Neural progenitor cell (in vitro differentiated cells): ENCODE measurements around the gene DPT. TPM values are rescaled to one million over a fixed set of nuclear protein-coding genes. Genes with fewer than 3 reads are reported as not detected.
A peak's percentile ranks its signal among the peaks of the same experiment; 100 is the strongest.

Experiments
- DNase-seq: peaks from one replicate; pipeline ENCODE4 v3.0.0-alpha.2; 2016; ENCODE audit warnings: low spot score
- H2AFZ ChIP-seq: fragments of 200-600 bp; sonication (generic); replicated peaks from 2 replicates; pipeline ENCODE4 v1.6.1; 2016; ENCODE audit warnings: antibody characterized with exemption
- H3F3A ChIP-seq: fragments of 200-600 bp; sonication (generic); 2 replicates; pipeline ENCODE4 v1.6.1; 2016; ENCODE audit warnings: antibody characterized with exemption, low read depth
- H3K27ac ChIP-seq: fragments of 200-600 bp; sonication (generic); 2 replicates; pipeline ENCODE4 v1.5.1; 2016; ENCODE audit warnings: mild to moderate bottlenecking
- H3K27me3 ChIP-seq: fragments of 200-600 bp; sonication (generic); 2 replicates; pipeline ENCODE4 v1.6.1; 2016; ENCODE audit warnings: mild to moderate bottlenecking, moderate library complexity
- H3K36me3 ChIP-seq: fragments of 200-600 bp; sonication (generic); 2 replicates; pipeline ENCODE4 v1.5.1; 2016
- H3K4me1 ChIP-seq: fragments of 200-600 bp; sonication (generic); 2 replicates; pipeline ENCODE4 v1.6.1; 2016; ENCODE audit warnings: mixed run types
- H3K4me2 ChIP-seq: fragments of 200-600 bp; sonication (generic); 2 replicates; pipeline ENCODE4 v1.6.1; 2016
- H3K4me3 ChIP-seq: fragments of 200-600 bp; sonication (generic); 2 replicates; pipeline ENCODE4 v1.5.1; 2016
- H3K79me2 ChIP-seq: fragments of 200-600 bp; sonication (generic); 2 replicates; pipeline ENCODE4 v1.6.1; 2016; ENCODE audit warnings: low read depth
- H3K9ac ChIP-seq: fragments of 200-600 bp; sonication (generic); 2 replicates; pipeline ENCODE4 v1.6.1; 2016
- H3K9me3 ChIP-seq: fragments of 200-600 bp; sonication (generic); 2 replicates; pipeline ENCODE4 v1.5.1; 2016; ENCODE audit warnings: low read depth
- H4K20me1 ChIP-seq: fragments of 200-600 bp; sonication (generic); 2 replicates; pipeline ENCODE4 v1.6.1; 2016; ENCODE audit warnings: low read depth
- H3K27ac Mint-ChIP-seq: 3 replicates; pipeline ENCODE4 v1.8.0; 2021; ENCODE audit warnings: mixed read lengths
- H3K27me3 Mint-ChIP-seq: 2 replicates; pipeline ENCODE4 v1.8.0; 2022; ENCODE audit warnings: low read depth, mild to moderate bottlenecking, inconsistent platforms, moderate library complexity, mixed read lengths; ENCODE audit not compliant: insufficient read depth
- H3K36me3 Mint-ChIP-seq: 3 replicates; pipeline ENCODE4 v1.8.0; 2021; ENCODE audit warnings: mixed read lengths
- H3K4me1 Mint-ChIP-seq: 3 replicates; pipeline ENCODE4 v1.8.0; 2021; ENCODE audit warnings: mixed read lengths
- H3K4me3 Mint-ChIP-seq: 3 replicates; pipeline ENCODE4 v1.8.0; 2021; ENCODE audit warnings: mild to moderate bottlenecking, moderate library complexity, mixed read lengths
- H3K9me3 Mint-ChIP-seq: 3 replicates; pipeline ENCODE4 v1.8.0; 2020; ENCODE audit warnings: mixed read lengths
- EZH2 ChIP-seq: fragments of 200-600 bp; sonication (generic); IDR thresholded peaks from 2 replicates; pipeline ENCODE4 v1.6.1; 2017; ENCODE audit warnings: antibody characterized with exemption, mild to moderate bottlenecking, moderate library complexity
- EZH2phosphoT487 ChIP-seq: fragments of 200-600 bp; sonication (generic); IDR thresholded peaks from 2 replicates; pipeline ENCODE4 v1.6.1; 2017; ENCODE audit warnings: antibody characterized with exemption
- total RNA-seq: library from RNA; depleted of rRNA; stranded (reverse); fragments of >200 nt; gene quantifications from 2 replicates; pipeline ENCODE4 v1.2.3, GENCODE V29; 2015; ENCODE audit warnings: low replicate concordance
- TF ChIP-seq, protein P1 (sequence below): fragments of 200-600 bp; sonication (generic); IDR thresholded peaks from 2 replicates; pipeline ENCODE4 v1.5.1; 2017; ENCODE audit warnings: antibody characterized with exemption, mild to moderate bottlenecking

The DPT gene
- total RNA-seq, 1 donor from 2014 or later: not detected

DNA sequence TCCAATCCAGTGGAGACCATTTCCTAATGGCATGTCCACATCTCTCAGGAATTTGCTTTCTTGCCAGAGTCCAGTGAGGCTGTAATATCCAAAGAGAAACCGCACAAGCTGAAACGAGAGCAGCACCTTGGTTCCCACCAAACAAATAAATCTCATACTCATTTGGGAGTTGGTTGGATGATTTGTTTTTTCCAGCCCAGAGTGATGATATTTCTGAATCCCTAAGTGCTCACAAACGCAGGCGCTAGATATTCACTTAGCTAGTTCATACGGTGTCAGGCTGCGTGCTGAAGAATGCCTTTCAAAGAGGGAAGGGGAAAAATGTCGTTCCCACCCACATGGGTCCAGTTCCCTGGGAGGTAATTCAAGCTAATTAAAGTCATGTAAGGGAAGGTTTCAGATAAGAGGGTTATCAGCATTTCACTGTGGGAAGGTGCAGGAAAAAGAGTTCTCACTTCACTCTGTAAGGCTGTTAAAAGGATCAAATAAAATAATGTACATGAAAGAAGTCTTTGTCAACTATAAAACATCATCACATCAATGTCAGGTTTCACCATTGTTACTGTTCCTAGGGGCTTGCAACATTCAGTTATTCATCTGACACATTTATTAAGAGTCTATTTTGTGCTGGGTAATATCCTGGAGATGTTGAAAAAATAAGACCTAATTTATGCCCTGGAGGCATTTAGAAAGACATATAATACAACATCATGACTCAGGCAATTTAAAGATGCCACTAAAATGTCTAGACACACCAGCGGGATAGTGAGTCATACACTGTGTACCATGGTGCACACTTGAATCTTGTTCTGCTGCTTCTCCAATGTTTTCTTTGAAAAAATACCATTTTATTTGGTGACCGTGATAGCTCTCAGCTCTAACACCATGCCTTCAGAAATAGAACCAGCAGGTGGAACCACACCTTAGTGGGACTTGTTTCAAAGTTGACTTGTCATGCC lies 19.3 kb downstream of the DPT start:
- peaks cover 14% of the 10 kb centered on the region for H3K4me1 Mint-ChIP-seq
- Histone ChIP-seq H3K4me1 (no peaks in the 10 kb centered on the region), H3F3A (no peaks in the 10 kb centered on the region), H3K36me3 (no peaks in the 10 kb centered on the region), H4K20me1 (no peaks in the 10 kb centered on the region), H3K79me2 (no peaks in the 10 kb centered on the region), H3K4me2 (no peak overlapping the region), H3K9ac (no peak overlapping the region), H3K27ac (no peak overlapping the region), H3K27me3 (no peaks in the 10 kb centered on the region), H2AFZ (no peak overlapping the region), H3K9me3 (no peaks in the 10 kb centered on the region), H3K4me3 (no peak overlapping the region)
- TF ChIP-seq EZH2: no peak
- no peak for TF ChIP-seq EZH2phosphoT487
- TF ChIP-seq, protein P1, sequence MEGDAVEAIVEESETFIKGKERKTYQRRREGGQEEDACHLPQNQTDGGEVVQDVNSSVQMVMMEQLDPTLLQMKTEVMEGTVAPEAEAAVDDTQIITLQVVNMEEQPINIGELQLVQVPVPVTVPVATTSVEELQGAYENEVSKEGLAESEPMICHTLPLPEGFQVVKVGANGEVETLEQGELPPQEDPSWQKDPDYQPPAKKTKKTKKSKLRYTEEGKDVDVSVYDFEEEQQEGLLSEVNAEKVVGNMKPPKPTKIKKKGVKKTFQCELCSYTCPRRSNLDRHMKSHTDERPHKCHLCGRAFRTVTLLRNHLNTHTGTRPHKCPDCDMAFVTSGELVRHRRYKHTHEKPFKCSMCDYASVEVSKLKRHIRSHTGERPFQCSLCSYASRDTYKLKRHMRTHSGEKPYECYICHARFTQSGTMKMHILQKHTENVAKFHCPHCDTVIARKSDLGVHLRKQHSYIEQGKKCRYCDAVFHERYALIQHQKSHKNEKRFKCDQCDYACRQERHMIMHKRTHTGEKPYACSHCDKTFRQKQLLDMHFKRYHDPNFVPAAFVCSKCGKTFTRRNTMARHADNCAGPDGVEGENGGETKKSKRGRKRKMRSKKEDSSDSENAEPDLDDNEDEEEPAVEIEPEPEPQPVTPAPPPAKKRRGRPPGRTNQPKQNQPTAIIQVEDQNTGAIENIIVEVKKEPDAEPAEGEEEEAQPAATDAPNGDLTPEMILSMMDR: no peak
- H3K4me3 Mint-ChIP-seq: no peak overlapping the region
- H3K36me3 Mint-ChIP-seq: no peaks in the 10 kb centered on the region
- peak; percentile 27 for DNase-seq
- H3K27me3 Mint-ChIP-seq: no peaks in the 10 kb centered on the region
- H3K27ac Mint-ChIP-seq: peak overlapping the region; percentile 19
- H3K9me3 Mint-ChIP-seq: no peaks in the 10 kb centered on the region

GRCh38 chr1:168708698-168709404 lies 20.2 kb downstream of the DPT start:
- TF ChIP-seq EZH2: no peak
- TF ChIP-seq EZH2phosphoT487: no peak
- TF ChIP-seq, protein P1: no peak
- H4K20me1 ChIP-seq: no peaks in the 10 kb centered on the region
- no peak overlapping the region for H3K4me3 ChIP-seq
- peaks cover 14% of the 10 kb centered on the region for H3K4me1 Mint-ChIP-seq
- peaks cover 2% of the 10 kb centered on the region for H3K27me3 Mint-ChIP-seq
- H3K27ac ChIP-seq: no peak overlapping the region
- H3K36me3 Mint-ChIP-seq: no peaks in the 10 kb centered on the region
- H3K9me3 Mint-ChIP-seq: no peaks in the 10 kb centered on the region
- H2AFZ ChIP-seq: no peak overlapping the region
- no peaks in the 10 kb centered on the region for H3K79me2 ChIP-seq
- DNase-seq: no peak
- no peak overlapping the region for H3K4me2 ChIP-seq
- H3K27me3 ChIP-seq: no peaks in the 10 kb centered on the region
- no peaks in the 10 kb centered on the region for H3K9me3 ChIP-seq
- no peaks in the 10 kb centered on the region for H3F3A ChIP-seq
- H3K27ac Mint-ChIP-seq: no peak overlapping the region
- H3K4me1 ChIP-seq: no peaks in the 10 kb centered on the region
- no peak overlapping the region for H3K9ac ChIP-seq
- no peak overlapping the region for H3K4me3 Mint-ChIP-seq
- H3K36me3 ChIP-seq: no peaks in the 10 kb centered on the region

- Histone ChIP-seq H3K9ac (no peak overlapping the region), H3K27ac (no peak overlapping the region), H3K79me2 (no peaks in the 10 kb centered on the region), H3K4me3 (no peak overlapping the region), H2AFZ (no peak overlapping the region), H4K20me1 (no peaks in the 10 kb centered on the region), H3F3A (no peaks in the 10 kb centered on the region), H3K4me2 (no peak overlapping the region), H3K27me3 (no peaks in the 10 kb centered on the region), H3K4me1 (no peaks in the 10 kb centered on the region), H3K9me3 (no peaks in the 10 kb centered on the region), H3K36me3 (no peaks in the 10 kb centered on the region)
- no peak for DNase-seq
- Mint-ChIP-seq H3K4me3 (no peak overlapping the region), H3K9me3 (no peaks in the 10 kb centered on the region), H3K27ac (no peak overlapping the region), H3K27me3 (peaks cover 2% of the 10 kb centered on the region), H3K4me1 (peaks cover 14% of the 10 kb centered on the region), H3K36me3 (no peaks in the 10 kb centered on the region)
- TF ChIP-seq EZH2phosphoT487 (no peak), EZH2 (no peak)
- TF ChIP-seq, protein P1: no peak
These were observed 22.5 kb downstream of the DPT start for GRCh38 chr1:168706391-168706992.
